Esophagus muscularis mucosa (tissue), 4 donors: Measurements from ENCODE around the gene PKLR.

Experiments
- CTCF ChIP-seq, 3 experiments: fragments of 200-600 bp in 2 of 3; fragments of 450-650 bp in 1 of 3; sonication (generic) in 2 of 3; IDR thresholded peaks; one replicate each; pipeline ENCODE4 v1.5.1; 2017 to 2019; ENCODE audit warnings: antibody characterized with exemption in 3 of 3, mild to moderate bottlenecking in 2 of 3, moderate library complexity in 1 of 3
- EP300 ChIP-seq: sonication (generic); formaldehyde crosslinking; IDR thresholded peaks from one replicate; pipeline ENCODE4 v1.6.1; 2017; ENCODE audit warnings: antibody characterized with exemption
- POLR2A ChIP-seq: fragments of 450-650 bp; IDR thresholded peaks from one replicate; pipeline ENCODE4 v1.6.1; 2017; ENCODE audit warnings: antibody characterized with exemption, moderate library complexity, mild to moderate bottlenecking, low read depth
- POLR2AphosphoS5 ChIP-seq, 2 donors: sonication (generic); formaldehyde crosslinking; IDR thresholded peaks; one replicate each; pipeline ENCODE4 v1.6.1; 2017; ENCODE audit warnings: antibody characterized with exemption in 2 of 2

- no peak for TF ChIP-seq CTCF (IDR thresholded peaks at IDR 0.05)
- TF ChIP-seq EP300 = no peak
- TF ChIP-seq POLR2A = no peak
- no peak for TF ChIP-seq POLR2AphosphoS5 (IDR thresholded peaks at IDR 0.05)
Observed at GRCh38 chr1:155301342-155301841, at the start of gene PKLR.
